SHP77 treated with DMSO at 0.1 percent for 48 hours (cell line): ENCODE results near the gene PCDHGA1.
"Not testable (repeated sequence)": the region's sequence is repeated elsewhere in the genome, so short reads cannot be mapped to it uniquely, and the experiment has no call there.

Source experiments
- DNase-seq: peaks from one replicate; lab custom pipeline; 2025; lab: John Stamatoyannopoulos, UW

The PCDHGA1 gene

GRCh38 chr5:141330299-141331080 is at the start of gene PCDHGA1:
Gene PCDHGA1 (plus strand): TSS chr5:141330514.
- DNase-seq, result no peak

GRCh38 chr5:141298376-141298775 is 31.9 kb upstream of the PCDHGA1 start:
- no peak for DNase-seq

GRCh38 chr5:141303756-141304155 is 26.6 kb upstream of the PCDHGA1 start, which contains the start of gene SLC25A2:
Gene SLC25A2 (minus strand): TSS chr5:141304049. CDS start chr5:141303865, 184 bp downstream.
- DNase-seq, result no peak

GRCh38 chr5:141306630-141307029 is 23.7 kb upstream of the PCDHGA1 start:
- DNase-seq, result no peak

GRCh38 chr5:141313711-141314110 is 16.6 kb upstream of the PCDHGA1 start:
- DNase-seq, result no peak

- not testable (repeated sequence) for DNase-seq
Measured at GRCh38 chr5:141316963-141317362, 13.4 kb upstream of the PCDHGA1 start.

GRCh38 chr5:141319202-141319601 is 11.1 kb upstream of the PCDHGA1 start:
- no peak for DNase-seq

- no peak for DNase-seq
Measured at GRCh38 chr5:141319699-141320098, 10.6 kb upstream of the PCDHGA1 start.

GRCh38 chr5:141320225-141321169 is 9.8 kb upstream of the PCDHGA1 start, which contains the start of gene TAF7:
Gene TAF7 (minus strand): TSS chr5:141320784. CDS start chr5:141320044, 740 bp downstream.
- DNase-seq, result peak; percentile 75

GRCh38 chr5:141322261-141322660 is 8.1 kb upstream of the PCDHGA1 start:
- DNase-seq, result no peak

- DNase-seq, result peak; percentile 58
Measured at GRCh38 chr5:141326088-141326854, 4.0 kb upstream of the PCDHGA1 start.

- no peak for DNase-seq
Measured at GRCh38 chr5:141328231-141328630, 2.1 kb upstream of the PCDHGA1 start.

- DNase-seq, result not testable (repeated sequence)
Measured at GRCh38 chr5:141332571-141332970, 2.3 kb downstream of the PCDHGA1 start.

GRCh38 chr5:141338538-141339306 is 8.4 kb downstream of the PCDHGA1 start, which contains the start of gene PCDHGA2:
Gene PCDHGA2 (plus strand): TSS chr5:141338760.
- DNase-seq, result no peak

- not testable (repeated sequence) for DNase-seq
Measured at GRCh38 chr5:141340781-141341354, 10.6 kb downstream of the PCDHGA1 start.

GRCh38 chr5:141342773-141343172 is 12.5 kb downstream of the PCDHGA1 start:
- no peak for DNase-seq

- no peak for DNase-seq
Measured at GRCh38 chr5:141343242-141343952, 13.1 kb downstream of the PCDHGA1 start, which contains the start of gene PCDHGA3. Gene PCDHGA3 (plus strand): TSS chr5:141343829. CDS start chr5:141344034, 205 bp downstream.

GRCh38 chr5:141343953-141344463 is 13.7 kb downstream of the PCDHGA1 start:
- no peak for DNase-seq

GRCh38 chr5:141345327-141345726 is 15.0 kb downstream of the PCDHGA1 start:
- no peak for DNase-seq
